MM.1S (cell line): Measurements from ENCODE around the gene TRIM25.

Experiments used
- CTCF ChIP-seq: fragments of 300-600 bp; sonication (generic); IDR thresholded peaks from 2 replicates; pipeline ENCODE4 v1.5.1; 2016; ENCODE audit warnings: antibody characterized with exemption, low read length, mixed read lengths
- EZH2 ChIP-seq: fragments of 300-600 bp; sonication (generic); optimal IDR thresholded peaks from 2 replicates; pipeline ENCODE3; 2017; ENCODE audit warnings: low read depth, mild to moderate bottlenecking, antibody characterized with exemption, low read length, mixed read lengths
- EZH2phosphoT487 ChIP-seq: fragments of 300-600 bp; sonication (generic); IDR thresholded peaks from 2 replicates; pipeline ENCODE4 v1.6.1; 2018; ENCODE audit warnings: antibody characterized with exemption, low read length

- TF ChIP-seq CTCF (no peak), EZH2 (no peak), EZH2phosphoT487 (no peak)
Measured at GRCh38 chr17:56880571-56880970, 33.3 kb downstream of the TRIM25 start.
